Uterus (tissue), 2 donors: ENCODE results near the gene CACHD1.

Source experiments
- CTCF ChIP-seq, 4 experiments: fragments of 200-600 bp in 2 of 4; fragments of 450-650 bp in 2 of 4; sonication (generic) in 2 of 4; IDR thresholded peaks; one replicate each; pipeline ENCODE4 v1.5.1; 2016 to 2019; ENCODE audit warnings: antibody characterized with exemption in 4 of 4, mild to moderate bottlenecking in 2 of 4, moderate library complexity in 1 of 4
- POLR2A ChIP-seq, 2 donors: fragments of 450-650 bp; IDR thresholded peaks; one replicate each; pipeline ENCODE4 v1.6.1; 2016; ENCODE audit warnings: antibody characterized with exemption in 2 of 2, mild to moderate bottlenecking in 1 of 2, moderate library complexity in 1 of 2

DNA sequence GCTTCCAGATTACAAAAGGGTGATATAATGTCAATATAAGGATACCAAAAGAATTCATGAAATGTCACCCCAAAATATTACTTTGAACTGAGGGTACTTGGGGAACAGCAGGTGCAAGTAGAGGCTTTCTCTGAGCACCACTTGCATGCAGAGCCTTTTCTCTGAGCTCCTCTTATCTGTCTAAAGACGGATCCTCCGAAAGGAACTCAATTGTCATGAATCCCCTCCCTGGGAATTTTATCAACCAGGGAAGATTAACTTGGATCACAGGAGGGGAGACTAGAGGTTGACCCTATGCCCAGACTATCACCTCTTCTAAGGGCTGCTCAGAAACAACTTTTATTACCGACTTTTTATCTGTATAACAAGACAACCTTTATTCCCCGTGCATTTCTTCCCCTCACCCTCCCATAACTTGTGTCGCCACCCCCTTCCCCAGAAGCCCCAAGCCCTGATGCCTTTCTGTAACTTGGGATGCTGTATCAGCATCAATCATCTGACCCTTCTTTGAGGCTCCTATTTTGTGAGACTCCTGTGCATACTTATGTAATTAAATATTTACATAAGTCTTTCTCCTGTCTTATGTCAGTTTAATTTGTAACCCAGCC, 94.1 kb downstream of the CACHD1 start:
- TF ChIP-seq CTCF (IDR thresholded peaks at IDR 0.05) (no peak), POLR2A (IDR thresholded peaks at IDR 0.05) (no peak)
